ENCODE data around the gene CEP128. TPM values are rescaled to one million over a fixed set of nuclear protein-coding genes. Genes with fewer than 3 reads are reported as not detected.

The CEP128 gene
- total RNA-seq, 4 donors from 2014 or later: 0.82 to 3.6 (median 1.6) TPM

- ATAC-seq: no peak
- no peaks in the 10 kb centered on the region for H3K4me1 ChIP-seq
- H3K27me3 ChIP-seq: no peaks in the 10 kb centered on the region
- H3K27ac ChIP-seq: no peak overlapping the region
- no peak for TF ChIP-seq POLR2A (IDR thresholded peaks at IDR 0.05)
- TF ChIP-seq, protein P1, sequence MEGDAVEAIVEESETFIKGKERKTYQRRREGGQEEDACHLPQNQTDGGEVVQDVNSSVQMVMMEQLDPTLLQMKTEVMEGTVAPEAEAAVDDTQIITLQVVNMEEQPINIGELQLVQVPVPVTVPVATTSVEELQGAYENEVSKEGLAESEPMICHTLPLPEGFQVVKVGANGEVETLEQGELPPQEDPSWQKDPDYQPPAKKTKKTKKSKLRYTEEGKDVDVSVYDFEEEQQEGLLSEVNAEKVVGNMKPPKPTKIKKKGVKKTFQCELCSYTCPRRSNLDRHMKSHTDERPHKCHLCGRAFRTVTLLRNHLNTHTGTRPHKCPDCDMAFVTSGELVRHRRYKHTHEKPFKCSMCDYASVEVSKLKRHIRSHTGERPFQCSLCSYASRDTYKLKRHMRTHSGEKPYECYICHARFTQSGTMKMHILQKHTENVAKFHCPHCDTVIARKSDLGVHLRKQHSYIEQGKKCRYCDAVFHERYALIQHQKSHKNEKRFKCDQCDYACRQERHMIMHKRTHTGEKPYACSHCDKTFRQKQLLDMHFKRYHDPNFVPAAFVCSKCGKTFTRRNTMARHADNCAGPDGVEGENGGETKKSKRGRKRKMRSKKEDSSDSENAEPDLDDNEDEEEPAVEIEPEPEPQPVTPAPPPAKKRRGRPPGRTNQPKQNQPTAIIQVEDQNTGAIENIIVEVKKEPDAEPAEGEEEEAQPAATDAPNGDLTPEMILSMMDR (IDR thresholded peaks at IDR 0.05 in 4 of 5, conservative IDR thresholded peaks at IDR 0.05 in 1 of 5): no peak
- intact Hi-C loops (cut with DNase I; ENCODE audit: low total_unique reads) (no loop called here), in situ Hi-C loops (cut with MboI; ENCODE audit: low sequenced_read_pairs in 4 of 4) (no loop called here)
- no peak for DNase-seq
- no peak overlapping the region for H3K4me3 ChIP-seq
- no peaks in the 10 kb centered on the region for H3K9me3 ChIP-seq
- no peaks in the 10 kb centered on the region for H3K36me3 ChIP-seq
Observed at GRCh38 chr14:80713076-80713850, 228.3 kb downstream of the CEP128 start.

DNA sequence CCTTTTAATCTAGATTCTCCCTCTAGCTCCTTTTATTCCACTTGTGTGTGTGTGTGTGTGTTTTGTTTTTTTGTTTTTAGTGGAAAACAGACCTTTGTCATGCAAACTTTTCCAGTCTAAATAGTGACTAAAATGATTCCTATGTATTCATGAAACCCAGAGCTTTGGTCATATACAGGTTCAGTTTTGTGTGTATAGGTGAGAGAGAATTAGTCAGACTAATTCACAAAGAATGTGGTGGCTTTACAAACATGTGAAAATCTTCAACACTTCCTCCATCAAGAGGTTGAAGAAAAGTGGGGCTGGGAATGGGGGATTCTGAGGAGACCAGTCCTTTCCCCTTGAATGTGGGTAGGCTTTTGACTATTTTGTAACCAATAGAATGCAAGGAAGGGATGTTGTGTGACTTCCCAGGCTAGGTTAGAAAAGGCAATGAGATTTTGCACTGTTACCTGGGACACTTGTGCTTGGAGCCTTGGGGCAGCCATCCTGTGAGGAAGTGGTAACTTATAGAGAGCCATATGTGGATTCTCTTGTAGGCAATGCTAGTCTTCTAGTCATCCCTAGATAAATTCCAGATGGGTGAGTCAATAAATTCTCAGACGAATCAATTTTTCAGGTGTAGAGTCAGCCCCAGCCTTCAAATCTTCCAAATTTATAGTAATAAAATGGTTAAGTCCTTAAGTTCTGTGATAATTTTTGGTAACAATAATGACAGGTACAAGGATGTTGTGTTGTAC lies 236.1 kb downstream of the CEP128 start:
- DNase-seq (no peak), ATAC-seq (no peak)
- TF ChIP-seq, protein P1 (IDR thresholded peaks at IDR 0.05 in 4 of 5, conservative IDR thresholded peaks at IDR 0.05 in 1 of 5): no peak
- Histone ChIP-seq H3K9me3 (no peaks in the 10 kb centered on the region), H3K27me3 (no peaks in the 10 kb centered on the region), H3K4me1 (no peaks in the 10 kb centered on the region), H3K36me3 (no peaks in the 10 kb centered on the region), H3K4me3 (no peak overlapping the region), H3K27ac (no peak overlapping the region)
- in situ Hi-C loops (cut with MboI; ENCODE audit: low sequenced_read_pairs in 4 of 4): no loop called here
- intact Hi-C loops (cut with DNase I; ENCODE audit: low total_unique reads): no loop called here

GRCh38 chr14:80700601-80701000 lies 240.9 kb downstream of the CEP128 start:
- intact Hi-C loops (cut with DNase I; ENCODE audit: low total_unique reads): no loop called here
- no peaks in the 10 kb centered on the region for H3K36me3 ChIP-seq
- TF ChIP-seq, protein P1 (IDR thresholded peaks at IDR 0.05 in 4 of 5, conservative IDR thresholded peaks at IDR 0.05 in 1 of 5): no peak
- no peak for TF ChIP-seq POLR2A (IDR thresholded peaks at IDR 0.05)
- in situ Hi-C loops (cut with MboI; ENCODE audit: low sequenced_read_pairs in 4 of 4): no loop called here
- no peaks in the 10 kb centered on the region for H3K4me1 ChIP-seq
- no peaks in the 10 kb centered on the region for H3K27me3 ChIP-seq
- DNase-seq: no peak
- ATAC-seq: no peak
- no peak overlapping the region for H3K4me3 ChIP-seq
- no peaks in the 10 kb centered on the region for H3K9me3 ChIP-seq
- no peak overlapping the region for H3K27ac ChIP-seq

DNA sequence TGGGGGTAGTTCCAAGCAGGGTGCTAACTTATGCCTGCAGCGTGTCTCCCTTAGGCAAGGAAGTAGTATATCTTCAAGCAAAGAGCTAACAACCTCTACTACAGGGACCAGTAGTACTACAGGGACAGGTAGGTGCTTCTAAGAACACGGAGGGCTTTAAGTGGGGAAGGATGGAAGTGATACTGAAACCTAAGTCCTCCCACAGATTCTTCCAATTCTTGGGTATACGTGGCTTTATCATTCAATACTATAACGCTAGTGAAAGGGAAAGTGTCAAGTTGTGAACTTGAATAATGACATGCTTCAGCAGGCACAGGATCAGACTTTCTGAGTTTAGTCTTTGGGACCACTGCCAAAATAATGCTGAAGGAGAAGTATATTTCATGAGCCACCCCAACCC lies 241.7 kb downstream of the CEP128 start:
- TF ChIP-seq, protein P1 (IDR thresholded peaks at IDR 0.05 in 4 of 5, conservative IDR thresholded peaks at IDR 0.05 in 1 of 5): no peak
- no peak for TF ChIP-seq POLR2A (IDR thresholded peaks at IDR 0.05)
- Histone ChIP-seq H3K36me3 (no peaks in the 10 kb centered on the region), H3K27ac (no peak overlapping the region), H3K9me3 (no peaks in the 10 kb centered on the region), H3K4me1 (no peaks in the 10 kb centered on the region), H3K27me3 (no peaks in the 10 kb centered on the region), H3K4me3 (no peak overlapping the region)
- in situ Hi-C loops (cut with MboI; ENCODE audit: low sequenced_read_pairs in 4 of 4) (no loop called here), intact Hi-C loops (cut with DNase I; ENCODE audit: low total_unique reads) (no loop called here)
- no peak for DNase-seq
- ATAC-seq: no peak

Data from gastrocnemius medialis (tissue), 4 donors.